MM.1S (cell line): ENCODE measurements around the gene BCLAF3.

Experiments
- DNase-seq: peaks from one replicate; pipeline ENCODE4 v3.0.0-alpha.2; 2015
- H2AFZ ChIP-seq: fragments of 300-600 bp; sonication (generic); 2 replicates; pipeline ENCODE4 v1.6.0; 2016; ENCODE audit warnings: antibody characterized with exemption, low read length
- H3F3A ChIP-seq: fragments of 300-600 bp; sonication (generic); 2 replicates; pipeline ENCODE4 v1.6.1; 2016; ENCODE audit warnings: mild to moderate bottlenecking, antibody characterized with exemption, low read length, moderate library complexity, mixed read lengths; ENCODE audit not compliant: insufficient read depth
- H3K27ac ChIP-seq: fragments of 300-600 bp; sonication (generic); 2 replicates; pipeline ENCODE4 v1.5.1; 2016; ENCODE audit warnings: mild to moderate bottlenecking, low read length
- H3K27me3 ChIP-seq: fragments of 300-600 bp; sonication (generic); replicated peaks from 2 replicates; pipeline ENCODE4 v1.6.0; 2016; ENCODE audit warnings: low read length; ENCODE audit not compliant: insufficient read depth
- H3K36me3 ChIP-seq: fragments of 300-600 bp; sonication (generic); replicated peaks from 2 replicates; pipeline ENCODE4 v1.6.1; 2016; ENCODE audit warnings: mild to moderate bottlenecking, low read length, mixed read lengths; ENCODE audit not compliant: insufficient read depth
- H3K4me1 ChIP-seq: fragments of 300-600 bp; sonication (generic); 2 replicates; pipeline ENCODE4 v1.6.1; 2016; ENCODE audit warnings: low read length, mixed read lengths
- H3K4me2 ChIP-seq: fragments of 300-600 bp; sonication (generic); 2 replicates; pipeline ENCODE4 v1.6.0; 2016; ENCODE audit warnings: low read depth, low read length
- H3K4me3 ChIP-seq: fragments of 300-600 bp; sonication (generic); 2 replicates; pipeline ENCODE4 v1.5.1; 2016; ENCODE audit warnings: low read length, mixed read lengths
- H3K79me2 ChIP-seq: fragments of 300-600 bp; sonication (generic); 2 replicates; pipeline ENCODE4 v1.6.1; 2016; ENCODE audit warnings: mixed run types, low read length, mixed read lengths
- H3K9ac ChIP-seq: fragments of 300-600 bp; sonication (generic); 2 replicates; pipeline ENCODE4 v1.6.1; 2016; ENCODE audit warnings: low read length, mixed read lengths
- H3K9me2 ChIP-seq: fragments of 300-600 bp; sonication (generic); replicated peaks from 2 replicates; pipeline ENCODE4 v1.6.1; 2016; ENCODE audit warnings: mild to moderate bottlenecking, low read length, mixed read lengths; ENCODE audit not compliant: insufficient read depth
- H3K9me3 ChIP-seq: fragments of 300-600 bp; sonication (generic); replicated peaks from 2 replicates; pipeline ENCODE4 v1.6.1; 2016; ENCODE audit warnings: mild to moderate bottlenecking, low read length, mixed read lengths; ENCODE audit not compliant: insufficient read depth
- H4K20me1 ChIP-seq: fragments of 300-600 bp; sonication (generic); 2 replicates; pipeline ENCODE4 v1.6.1; 2016; ENCODE audit warnings: mild to moderate bottlenecking, low read length, moderate library complexity, mixed read lengths; ENCODE audit not compliant: insufficient read depth
- CTCF ChIP-seq: fragments of 300-600 bp; sonication (generic); IDR thresholded peaks from 2 replicates; pipeline ENCODE4 v1.5.1; 2016; ENCODE audit warnings: antibody characterized with exemption, low read length, mixed read lengths
- EZH2 ChIP-seq: fragments of 300-600 bp; sonication (generic); optimal IDR thresholded peaks from 2 replicates; pipeline ENCODE3; 2017; ENCODE audit warnings: low read depth, mild to moderate bottlenecking, antibody characterized with exemption, low read length, mixed read lengths
- EZH2phosphoT487 ChIP-seq: fragments of 300-600 bp; sonication (generic); IDR thresholded peaks from 2 replicates; pipeline ENCODE4 v1.6.1; 2018; ENCODE audit warnings: antibody characterized with exemption, low read length

Gene BCLAF3

GRCh38 chrX:19958552-19959486 lies 32.0 kb downstream of the BCLAF3 start:
- H3K79me2 ChIP-seq = no peaks in the 10 kb centered on the region
- H2AFZ ChIP-seq = no peak overlapping the region
- no peak overlapping the region for H3K4me3 ChIP-seq
- DNase-seq = no peak
- no peak overlapping the region for H3K4me2 ChIP-seq
- no peak overlapping the region for H3K27ac ChIP-seq
- H3K27me3 ChIP-seq = no peaks in the 10 kb centered on the region
- no peak overlapping the region for H3K9ac ChIP-seq
- no peak for TF ChIP-seq EZH2phosphoT487
- H3K36me3 ChIP-seq = no peaks in the 10 kb centered on the region
- 0 out of 2 replicates have a peak, but pooled peaks cover under 1% of the 10 kb centered on the region for H3F3A ChIP-seq
- H3K9me3 ChIP-seq = no peaks in the 10 kb centered on the region
- H4K20me1 ChIP-seq = no peaks in the 10 kb centered on the region
- H3K4me1 ChIP-seq = peaks cover 3% of the 10 kb centered on the region; the same call in 1 of the 2 replicates
- no peaks in the 10 kb centered on the region for H3K9me2 ChIP-seq

- Histone ChIP-seq H3K27ac (no peak overlapping the region), H3K9me3 (no peaks in the 10 kb centered on the region), H3K4me1 (peaks cover 15% of the 10 kb centered on the region), H4K20me1 (no peaks in the 10 kb centered on the region), H2AFZ (no peak overlapping the region), H3K9ac (no peak overlapping the region), H3K4me3 (no peak overlapping the region), H3K9me2 (no peaks in the 10 kb centered on the region), H3K4me2 (no peak overlapping the region), H3K79me2 (no peaks in the 10 kb centered on the region), H3K36me3 (no peaks in the 10 kb centered on the region), H3F3A (peaks cover 8% of the 10 kb centered on the region; the same call in 1 of the 2 replicates), H3K27me3 (no peaks in the 10 kb centered on the region)
- DNase-seq = no peak
- TF ChIP-seq EZH2phosphoT487 (no peak), CTCF (no peak), EZH2 (no peak)
These were observed 33.9 kb downstream of the BCLAF3 start for GRCh38 chrX:19956923-19957322.

- Histone ChIP-seq H3K36me3 (no peaks in the 10 kb centered on the region), H3F3A (peaks cover 8% of the 10 kb centered on the region; the same call in 1 of the 2 replicates), H3K9me2 (no peaks in the 10 kb centered on the region), H3K4me3 (no peak overlapping the region), H3K9me3 (no peaks in the 10 kb centered on the region), H4K20me1 (no peaks in the 10 kb centered on the region), H3K79me2 (no peaks in the 10 kb centered on the region), H3K4me1 (peaks cover 15% of the 10 kb centered on the region), H2AFZ (no peak overlapping the region), H3K4me2 (no peak overlapping the region), H3K9ac (no peak overlapping the region), H3K27ac (no peak overlapping the region), H3K27me3 (no peaks in the 10 kb centered on the region)
- TF ChIP-seq EZH2phosphoT487 (no peak), CTCF (no peak), EZH2 (no peak)
- DNase-seq = no peak
These were observed 34.6 kb downstream of the BCLAF3 start for GRCh38 chrX:19956306-19956705.

GRCh38 chrX:19955306-19955705 lies 35.6 kb downstream of the BCLAF3 start:
- Histone ChIP-seq H2AFZ (no peak overlapping the region), H3K27ac (no peak overlapping the region), H3K4me3 (no peak overlapping the region), H3K27me3 (no peaks in the 10 kb centered on the region), H3K4me2 (no peak overlapping the region), H3K9ac (no peak overlapping the region), H3F3A (peaks cover 8% of the 10 kb centered on the region; the same call in 1 of the 2 replicates), H3K36me3 (no peaks in the 10 kb centered on the region), H3K9me2 (no peaks in the 10 kb centered on the region), H3K4me1 (peaks cover 15% of the 10 kb centered on the region), H4K20me1 (no peaks in the 10 kb centered on the region), H3K9me3 (no peaks in the 10 kb centered on the region), H3K79me2 (no peaks in the 10 kb centered on the region)
- no peak for DNase-seq
- TF ChIP-seq CTCF (no peak), EZH2 (no peak), EZH2phosphoT487 (no peak)
